CD4-positive, alpha-beta T cell (primary cell): ENCODE measurements around the gene TGFBR2. TPM values are rescaled to one million over a fixed set of nuclear protein-coding genes. Genes with fewer than 3 reads are reported as not detected.
A peak's percentile ranks its signal among the peaks of the same experiment; 100 is the strongest.

Experiments used
- ATAC-seq: fragments of 200-7000 bp; cut with Tn5 transposase; one replicate; pipeline ENCODE4 v1.10.0; 2022; ENCODE audit warnings: mild to moderate bottlenecking; ENCODE audit not compliant: poor library complexity
- CTCF ChIA-PET: fragments of 350-600 bp; sonication (Branson Sonifier 250); formaldehyde crosslinking; loops from one replicate; lab custom pipeline; 2021; ENCODE audit warnings: antibody characterized with exemption, inconsistent platforms; lab: Charles Lee
- POLR2A ChIA-PET: fragments of 350-600 bp; sonication (Branson Sonifier 250); formaldehyde crosslinking; loops from one replicate; lab custom pipeline; 2021; ENCODE audit warnings: antibody characterized with exemption, inconsistent platforms; lab: Charles Lee
- DNase-seq, 14 experiments: peaks; one replicate each; pipeline ENCODE4 v3.0.0-alpha.2; 2013 to 2020; ENCODE audit warnings: mixed read lengths in 2 of 14
- H3K27ac ChIP-seq, 2 donors: one replicate each; pipeline versions ENCODE4 v1.5.1 to v1.7.0; 2013; ENCODE audit warnings: low read length in 2 of 2, low read depth in 1 of 2, mild to moderate bottlenecking in 1 of 2
- H3K27me3 ChIP-seq, 2 experiments: 1 replicate in 1 of 2; 2 replicates in 1 of 2; pipeline versions ENCODE4 v1.6.1 to v1.7.0; 2013; ENCODE audit warnings: low read length in 2 of 2, control low read depth in 1 of 2, mild to moderate bottlenecking in 1 of 2, moderate library complexity in 1 of 2; ENCODE audit not compliant: insufficient read depth in 2 of 2, control insufficient read depth in 1 of 2
- H3K36me3 ChIP-seq: one replicate; pipeline ENCODE4 v1.6.1; 2013; ENCODE audit warnings: low read length, control low read depth; ENCODE audit not compliant: insufficient read depth
- H3K4me1 ChIP-seq: one replicate; pipeline ENCODE4 v1.6.1; 2013; ENCODE audit warnings: low read length, control low read depth; ENCODE audit not compliant: insufficient read depth
- H3K4me3 ChIP-seq: one replicate; pipeline ENCODE4 v1.5.1; 2013; ENCODE audit warnings: mild to moderate bottlenecking, low read length, moderate library complexity
- H3K9me3 ChIP-seq, 2 experiments: 1 replicate in 1 of 2; 2 replicates in 1 of 2; pipeline versions ENCODE4 v1.6.1 to v1.7.0; 2013; ENCODE audit warnings: low read length in 2 of 2, mild to moderate bottlenecking in 2 of 2, control low read depth in 1 of 2, moderate library complexity in 1 of 2; ENCODE audit not compliant: control insufficient read depth in 1 of 2, insufficient read depth in 1 of 2
- H3K27ac Mint-ChIP-seq: one replicate; pipeline ENCODE4 v1.8.0; 2020; ENCODE audit warnings: mixed read lengths
- H3K27me3 Mint-ChIP-seq: one replicate; pipeline ENCODE4 v1.8.0; 2021; ENCODE audit warnings: mixed read lengths
- H3K36me3 Mint-ChIP-seq: one replicate; pipeline ENCODE4 v1.8.0; 2021; ENCODE audit warnings: low read depth, mixed read lengths
- H3K4me1 Mint-ChIP-seq: one replicate; pipeline ENCODE4 v1.8.0; 2021; ENCODE audit warnings: low read depth, mixed read lengths
- H3K4me3 Mint-ChIP-seq: one replicate; pipeline ENCODE4 v1.8.0; 2020; ENCODE audit warnings: mild to moderate bottlenecking, mixed read lengths
- H3K9me3 Mint-ChIP-seq: one replicate; pipeline ENCODE4 v1.8.0; 2020; ENCODE audit warnings: mixed read lengths
- CTCF ChIP-seq: fragments of 200-600 bp; IDR thresholded peaks from one replicate; pipeline ENCODE4 v1.8.0; 2022; ENCODE audit warnings: antibody characterized with exemption, mild to moderate bottlenecking
- intact Hi-C, 2 experiments: fragments of 100-400 bp; cut with DNase I in 1 of 2; cut with micrococcal nuclease in 1 of 2; formaldehyde crosslinking; loops; one replicate each; pipeline versions ENCODE4 v1.15.1 to v1.9.0; 2023 to 2025; cut with DNase I, micrococcal nuclease
- total RNA-seq, 174 experiments: library from RNA in 2 of 174; stranded (reverse) in 2 of 174; gene quantifications; one replicate each; pipeline ENCODE4 v1.2.3 and lab custom pipeline; 2021 to 2026

Gene TGFBR2
- total RNA-seq, 2 experiments from 2014 or later = 203 to 205 TPM

DNA sequence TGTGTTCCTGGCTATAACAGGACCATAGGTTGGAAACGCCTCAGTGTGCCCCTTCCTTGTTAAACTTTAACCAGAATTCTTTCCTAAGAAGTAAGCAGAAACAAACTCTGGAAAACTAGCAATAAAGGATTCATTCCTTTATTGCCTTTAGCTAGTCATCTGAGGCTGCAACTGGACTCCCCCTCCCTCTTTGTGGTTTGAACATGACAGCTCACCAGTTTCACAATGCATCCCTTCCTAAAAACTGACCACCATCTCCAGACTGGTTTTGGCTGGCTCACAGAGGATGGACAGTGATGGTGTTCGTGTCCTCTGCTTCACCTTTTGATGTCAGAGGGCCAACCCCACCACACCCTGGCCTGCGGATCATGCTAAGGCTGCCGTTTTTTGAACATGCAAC is 27.9 kb upstream of the TGFBR2 start:
- no peaks in the 10 kb centered on the region for H3K27me3 ChIP-seq
- ATAC-seq (no peak), DNase-seq (peak in 2 of 14 experiments; percentile 52 to 64)
- H3K4me3 Mint-ChIP-seq = no peak overlapping the region
- intact Hi-C loops = no loop called here
- H3K27ac ChIP-seq = no peak overlapping the region
- H3K4me3 ChIP-seq = no peak overlapping the region
- ChIA-PET CTCF (interaction anchor here (1.7 kb wide), 1 partner anchor 12 kb away, joined by 6 read pairs; no protein-coding TSS in a partner anchor), POLR2A (no interaction called here)
- no peaks in the 10 kb centered on the region for H3K36me3 Mint-ChIP-seq
- H3K27ac Mint-ChIP-seq = no peak overlapping the region
- no peaks in the 10 kb centered on the region for H3K9me3 ChIP-seq
- peaks cover 4% of the 10 kb centered on the region for H3K4me1 Mint-ChIP-seq
- no peaks in the 10 kb centered on the region for H3K27me3 Mint-ChIP-seq
- no peaks in the 10 kb centered on the region for H3K9me3 Mint-ChIP-seq
- no peaks in the 10 kb centered on the region for H3K4me1 ChIP-seq
- no peak for TF ChIP-seq CTCF
- no peaks in the 10 kb centered on the region for H3K36me3 ChIP-seq

DNA sequence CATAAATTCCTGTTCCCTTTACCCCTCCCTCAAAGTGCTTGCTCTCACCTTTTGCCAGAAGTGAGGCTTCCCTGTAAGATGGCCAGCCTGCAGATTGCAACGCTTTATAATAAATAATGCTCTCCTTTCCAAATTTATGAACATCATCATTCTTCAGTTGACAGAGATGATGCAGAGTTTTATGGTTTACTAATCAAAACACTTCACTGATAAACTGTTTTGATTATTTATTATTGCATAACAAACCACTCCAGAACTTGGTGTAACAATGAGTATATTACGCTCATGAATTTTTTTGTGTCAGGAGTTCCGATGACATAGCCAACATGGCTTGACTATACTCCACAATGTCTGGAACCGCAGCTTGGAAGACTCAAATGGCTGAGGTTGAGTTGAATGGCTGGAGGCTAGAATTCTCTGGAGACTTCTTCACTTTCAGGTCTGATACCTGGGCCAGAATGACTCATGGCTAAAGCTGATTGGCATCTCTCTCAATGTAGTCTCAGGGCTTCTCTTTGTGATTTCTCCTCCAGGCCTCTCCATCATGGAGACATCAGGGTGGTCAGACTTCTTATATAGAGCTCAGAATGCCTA is 27.3 kb upstream of the TGFBR2 start:
- no peak overlapping the region for H3K27ac ChIP-seq
- POLR2A ChIA-PET = interaction anchor here (1.4 kb wide), 1 partner anchor 57 kb away, joined by 4 read pairs; no protein-coding TSS in a partner anchor
- H3K9me3 Mint-ChIP-seq = no peaks in the 10 kb centered on the region
- no peaks in the 10 kb centered on the region for H3K36me3 Mint-ChIP-seq
- no peak overlapping the region for H3K4me3 ChIP-seq
- H3K4me1 Mint-ChIP-seq = peaks cover 8% of the 10 kb centered on the region
- ATAC-seq (no peak), DNase-seq (no peak)
- no peak for TF ChIP-seq CTCF
- no peaks in the 10 kb centered on the region for H3K36me3 ChIP-seq
- intact Hi-C loops = no loop called here
- H3K27ac Mint-ChIP-seq = no peak overlapping the region
- CTCF ChIA-PET = interaction anchor here (0.6 kb wide), 1 partner anchor 1994 kb away, joined by 3 read pairs; no protein-coding TSS in a partner anchor
- no peaks in the 10 kb centered on the region for H3K27me3 Mint-ChIP-seq
- H3K4me1 ChIP-seq = no peaks in the 10 kb centered on the region
- no peak overlapping the region for H3K4me3 Mint-ChIP-seq
- H3K9me3 ChIP-seq = no peaks in the 10 kb centered on the region
- H3K27me3 ChIP-seq = no peaks in the 10 kb centered on the region

DNA sequence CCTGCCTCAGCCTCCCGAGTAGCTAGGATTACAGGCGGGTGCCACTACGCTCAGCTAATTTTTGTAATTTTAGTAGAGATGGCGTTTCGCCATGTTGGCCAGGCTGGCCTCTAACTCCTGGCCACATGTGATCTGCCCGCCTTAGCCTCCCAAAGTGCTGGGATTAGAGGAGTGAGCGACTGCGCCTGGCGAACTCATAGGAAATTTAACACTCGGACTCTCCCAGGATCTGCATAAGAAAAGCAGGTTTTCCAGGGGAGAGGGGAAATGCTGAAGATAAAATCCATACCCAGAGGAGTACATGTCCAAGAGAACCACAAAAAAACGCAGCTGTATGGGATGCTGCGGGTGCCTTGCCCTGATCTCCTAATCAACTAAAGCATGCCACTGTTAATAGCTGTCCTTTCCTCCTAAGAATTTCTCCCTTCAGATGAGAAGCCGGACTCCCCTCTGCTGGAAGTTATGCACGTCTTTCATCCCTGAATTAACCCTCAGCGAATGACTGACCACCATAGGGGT is 25.3 kb upstream of the TGFBR2 start:
- POLR2A ChIA-PET = interaction anchor here (0.7 to 1.1 kb wide), 2 partner anchors 25 to 31 kb away, joined by 3 to 4 read pairs; partner anchors contain the start of gene TGFBR2
- Histone ChIP-seq H3K27me3 (no peaks in the 10 kb centered on the region), H3K4me3 (no peak overlapping the region), H3K36me3 (no peaks in the 10 kb centered on the region), H3K9me3 (no peaks in the 10 kb centered on the region), H3K27ac (no peak overlapping the region), H3K4me1 (no peaks in the 10 kb centered on the region)
- Mint-ChIP-seq H3K9me3 (no peaks in the 10 kb centered on the region), H3K4me3 (no peak overlapping the region), H3K27ac (no peak overlapping the region), H3K4me1 (peaks cover 8% of the 10 kb centered on the region), H3K36me3 (no peaks in the 10 kb centered on the region), H3K27me3 (no peaks in the 10 kb centered on the region)
- no peak for ATAC-seq
- intact Hi-C loops = no loop called here
- TF ChIP-seq CTCF = no peak
- no peak for DNase-seq
- CTCF ChIA-PET = interaction anchor here (1.0 kb wide), 1 partner anchor 113 kb away, joined by 4 read pairs; no protein-coding TSS in a partner anchor
